Measurements from ENCODE around the gene CPED1. TPM values are rescaled to one million over a fixed set of nuclear protein-coding genes. Genes with fewer than 3 reads are reported as not detected.

The CPED1 gene
- total and polyA plus RNA-seq, 2 experiments from 2014 or later, result 0.17 to 0.47 TPM

- TF ChIP-seq ZNF462 (CRISPR knock-in tag; IDR thresholded peaks at IDR 0.05) (no peak), CREB1 (CRISPR knock-in tag; IDR thresholded peaks at IDR 0.05; ENCODE audit: low read depth) (no peak), ZNF114 (CRISPR knock-in tag; IDR thresholded peaks at IDR 0.05) (no peak), JUNB (IDR thresholded peaks at IDR 0.05; ENCODE audit: unreplicated experiment) (no peak), ZNF331 (CRISPR knock-in tag; IDR thresholded peaks at IDR 0.05; ENCODE audit: low read depth) (no peak), REST (IDR thresholded peaks at IDR 0.05; ENCODE audit: unreplicated experiment) (no peak), ETS1 (IDR thresholded peaks at IDR 0.05) (no peak), POLR2AphosphoS5 (IDR thresholded peaks at IDR 0.05; ENCODE audit: low read depth) (no peak)
Measured at GRCh38 chr7:121172484-121172883, 184.0 kb downstream of the CPED1 start (continued).

Data from GM23338 (cell line).